ENCODE data around the gene CREB3L1. TPM values are rescaled to one million over a fixed set of nuclear protein-coding genes. Genes with fewer than 3 reads are reported as not detected.

The CREB3L1 gene
- total RNA-seq, 1 experiment from 2014 or later: 1.1 TPM

DNA sequence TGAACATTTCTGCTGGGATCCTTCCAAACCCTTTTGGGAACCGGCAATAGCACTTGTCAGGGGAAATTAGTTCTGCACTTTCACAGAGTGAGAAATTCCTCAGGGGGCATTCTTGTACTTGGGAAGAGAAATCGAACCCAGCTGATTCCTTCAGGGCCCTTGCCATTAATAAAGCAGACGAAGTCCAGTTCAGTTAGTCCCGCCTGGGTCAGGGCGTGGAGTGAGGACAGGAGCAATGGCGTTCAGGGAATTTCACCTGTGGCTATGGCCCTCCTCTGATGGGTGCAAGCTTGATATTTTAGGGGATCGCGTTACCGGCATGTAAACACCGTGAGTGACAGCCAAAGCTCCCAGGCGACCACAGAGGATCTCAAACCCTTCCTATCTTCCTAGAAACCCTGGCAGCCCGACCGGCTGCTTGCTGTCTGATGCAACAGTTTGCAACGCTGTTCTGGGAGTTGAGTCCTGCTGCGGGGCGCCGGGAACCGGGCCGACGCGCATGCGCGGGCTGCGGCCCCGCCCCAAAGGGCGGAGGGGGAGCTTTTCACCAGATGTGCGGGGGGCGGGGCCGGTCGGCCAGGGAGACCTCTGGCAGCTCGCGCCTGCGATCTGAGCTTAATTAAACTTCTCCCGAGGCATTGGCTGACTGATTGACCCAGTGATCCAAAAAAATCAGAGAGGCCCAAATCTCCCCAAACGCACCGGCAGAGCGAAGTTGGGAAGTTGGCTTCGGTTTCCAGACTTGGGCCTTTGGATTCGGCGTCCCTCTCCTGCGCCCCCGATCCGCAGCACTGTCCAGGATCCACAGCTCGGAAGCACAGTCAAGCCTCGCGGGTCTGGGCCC lies 34.3 kb upstream of the CREB3L1 start:
- intact Hi-C loops (cut with micrococcal nuclease): loop anchor here (1.0 kb wide), 2 partner anchors 30 to 65 kb away; no protein-coding TSS in a partner anchor
- H3K9me2 ChIP-seq (replicated peaks; ENCODE audit: low read length): no peaks in the 10 kb centered on the region
- ATAC-seq (peak; percentile 59), DNase-seq (peak; percentile 91)
- H3K9ac ChIP-seq (ENCODE audit: low read length): peak overlapping the region; percentile 67
- H3K4me1 ChIP-seq (ENCODE audit: insufficient read depth, low read length): peaks cover 30% of the 10 kb centered on the region
- no peaks in the 10 kb centered on the region for H3K36me3 ChIP-seq (ENCODE audit: low read depth, low read length)
- BruUV-seq (replicated peaks): TSS peak; percentile 100
- H3F3A ChIP-seq (ENCODE audit: low read length, unreplicated experiment): no peaks in the 10 kb centered on the region
- peak overlapping the region; percentile 99 for H3K4me2 ChIP-seq (ENCODE audit: low read length)
- POLR2A ChIA-PET (ENCODE audit: unreplicated experiment): interaction anchor here (0.5 to 2.1 kb wide), 13 partner anchors 31 to 317 kb away, joined by 3 to 11 read pairs (median 4); no protein-coding TSS in a partner anchor
- H4K20me1 ChIP-seq (ENCODE audit: low read length): no peaks in the 10 kb centered on the region
- H3K79me2 ChIP-seq (ENCODE audit: low read length): no peaks in the 10 kb centered on the region
- TF ChIP-seq EZH2phosphoT487 (IDR thresholded peaks at IDR 0.05; ENCODE audit: borderline replicate concordance, low read length): no peak
- TF ChIP-seq EZH2 (IDR thresholded peaks at IDR 0.05; ENCODE audit: low read length, unreplicated experiment): no peak
- TF ChIP-seq, protein P1, sequence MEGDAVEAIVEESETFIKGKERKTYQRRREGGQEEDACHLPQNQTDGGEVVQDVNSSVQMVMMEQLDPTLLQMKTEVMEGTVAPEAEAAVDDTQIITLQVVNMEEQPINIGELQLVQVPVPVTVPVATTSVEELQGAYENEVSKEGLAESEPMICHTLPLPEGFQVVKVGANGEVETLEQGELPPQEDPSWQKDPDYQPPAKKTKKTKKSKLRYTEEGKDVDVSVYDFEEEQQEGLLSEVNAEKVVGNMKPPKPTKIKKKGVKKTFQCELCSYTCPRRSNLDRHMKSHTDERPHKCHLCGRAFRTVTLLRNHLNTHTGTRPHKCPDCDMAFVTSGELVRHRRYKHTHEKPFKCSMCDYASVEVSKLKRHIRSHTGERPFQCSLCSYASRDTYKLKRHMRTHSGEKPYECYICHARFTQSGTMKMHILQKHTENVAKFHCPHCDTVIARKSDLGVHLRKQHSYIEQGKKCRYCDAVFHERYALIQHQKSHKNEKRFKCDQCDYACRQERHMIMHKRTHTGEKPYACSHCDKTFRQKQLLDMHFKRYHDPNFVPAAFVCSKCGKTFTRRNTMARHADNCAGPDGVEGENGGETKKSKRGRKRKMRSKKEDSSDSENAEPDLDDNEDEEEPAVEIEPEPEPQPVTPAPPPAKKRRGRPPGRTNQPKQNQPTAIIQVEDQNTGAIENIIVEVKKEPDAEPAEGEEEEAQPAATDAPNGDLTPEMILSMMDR (conservative IDR thresholded peaks at IDR 0.05; ENCODE audit: low read depth, low read length): no peak
- H3K4me3 ChIP-seq (ENCODE audit: low read length): peak overlapping the region; percentile 80
- H3K9me3 ChIP-seq (ENCODE audit: low read length): no peaks in the 10 kb centered on the region
- peak overlapping the region; percentile 73 for H3K27ac ChIP-seq (ENCODE audit: low read length)
- CTCF ChIA-PET: interaction anchor here (0.6 to 1.4 kb wide), 6 partner anchors 29 to 121 kb away, joined by 3 to 7 read pairs (median 4); no protein-coding TSS in a partner anchor
- H3K27me3 ChIP-seq (ENCODE audit: low read length): no peaks in the 10 kb centered on the region
- peak overlapping the region; percentile 100 for H2AFZ ChIP-seq (ENCODE audit: low read length)

GRCh38 chr11:46243796-46244109 lies 33.7 kb upstream of the CREB3L1 start:
- TSS peak; percentile 94 for BruUV-seq (replicated peaks)
- POLR2A ChIA-PET (ENCODE audit: unreplicated experiment): interaction anchor here (0.5 to 2.1 kb wide), 10 partner anchors 30 to 318 kb away, joined by 3 to 11 read pairs (median 4); no protein-coding TSS in a partner anchor

More at GRCh38 chr11:46243796-46244109, 33.7 kb upstream of the CREB3L1 start:
- no peak for ATAC-seq
- CTCF ChIA-PET: interaction anchor here (0.6 to 1.4 kb wide), 5 partner anchors 29 to 120 kb away, joined by 3 to 7 read pairs (median 3); no protein-coding TSS in a partner anchor
- intact Hi-C loops (cut with micrococcal nuclease): loop anchor here (1.0 kb wide), 2 partner anchors 30 to 65 kb away; no protein-coding TSS in a partner anchor
- no peaks in the 10 kb centered on the region for H3K9me3 ChIP-seq (ENCODE audit: low read length)
- no peaks in the 10 kb centered on the region for H3K36me3 ChIP-seq (ENCODE audit: low read depth, low read length)
- no peaks in the 10 kb centered on the region for H3K9me2 ChIP-seq (replicated peaks; ENCODE audit: low read length)
- H3K79me2 ChIP-seq (ENCODE audit: low read length): no peaks in the 10 kb centered on the region
- peak overlapping the region; percentile 99 for H3K4me2 ChIP-seq (ENCODE audit: low read length)
- H3K27me3 ChIP-seq (ENCODE audit: low read length): no peaks in the 10 kb centered on the region
- H4K20me1 ChIP-seq (ENCODE audit: low read length): no peaks in the 10 kb centered on the region
- no peak for DNase-seq
- 0 out of 2 replicates have a peak overlapping the region, but pooled peaks have one; percentile 15 for H3K27ac ChIP-seq (ENCODE audit: low read length)
- peak overlapping the region; percentile 100 for H2AFZ ChIP-seq (ENCODE audit: low read length)
- TF ChIP-seq EZH2phosphoT487 (IDR thresholded peaks at IDR 0.05; ENCODE audit: borderline replicate concordance, low read length) (no peak), EZH2 (IDR thresholded peaks at IDR 0.05; ENCODE audit: low read length, unreplicated experiment) (no peak)
- TF ChIP-seq, protein P1 (conservative IDR thresholded peaks at IDR 0.05; ENCODE audit: low read depth, low read length): no peak
- peak overlapping the region; percentile 67 for H3K9ac ChIP-seq (ENCODE audit: low read length)
- H3K4me3 ChIP-seq (ENCODE audit: low read length): peak overlapping the region; percentile 80
- peaks cover 35% of the 10 kb centered on the region for H3K4me1 ChIP-seq (ENCODE audit: insufficient read depth, low read length)
- H3F3A ChIP-seq (ENCODE audit: low read length, unreplicated experiment): no peaks in the 10 kb centered on the region
